Activated CD4-positive, alpha-beta T cell treated with anti-CD3 and anti-CD28 coated beads, Interleukin-2, amount 50 U/mL, for 48 hours (primary cell): Measurements from ENCODE around the gene WNK1.

Experiments
- DNase-seq, 2 experiments: peaks; one replicate each; pipeline ENCODE4 v3.0.0-alpha.2; 2020

WNK1 gene

DNA sequence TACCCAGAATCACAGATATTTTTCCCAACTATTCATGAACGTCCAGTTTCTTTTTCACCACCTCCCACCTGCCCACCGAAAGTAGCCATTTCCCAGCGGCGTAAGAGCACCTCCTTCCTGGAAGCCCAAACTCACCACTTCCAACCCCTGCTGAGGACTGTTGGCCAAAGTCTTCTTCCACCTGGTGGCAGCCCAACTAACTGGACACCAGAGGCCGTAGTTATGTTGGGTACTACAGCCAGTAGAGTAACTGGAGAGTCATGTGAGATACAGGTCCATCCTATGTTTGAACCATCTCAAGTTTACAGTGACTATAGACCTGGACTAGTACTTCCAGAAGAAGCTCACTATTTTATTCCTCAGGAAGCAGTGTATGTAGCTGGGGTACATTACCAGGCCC, 115.5 kb downstream of the WNK1 start:
- DNase-seq, result no peak

DNA sequence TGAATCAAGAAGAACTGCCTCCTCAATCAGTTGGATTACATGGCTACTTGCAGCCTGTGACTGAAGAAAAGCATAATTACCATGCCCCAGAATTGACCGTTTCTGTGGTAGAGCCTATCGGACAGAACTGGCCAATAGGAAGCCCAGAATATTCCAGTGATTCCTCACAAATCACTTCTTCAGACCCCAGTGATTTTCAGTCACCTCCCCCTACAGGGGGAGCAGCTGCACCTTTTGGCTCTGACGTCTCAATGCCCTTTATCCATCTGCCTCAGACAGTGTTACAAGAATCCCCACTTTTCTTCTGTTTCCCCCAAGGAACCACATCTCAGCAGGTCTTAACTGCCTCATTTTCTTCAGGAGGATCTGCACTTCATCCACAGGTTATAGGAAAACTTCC, 116.3 kb downstream of the WNK1 start:
- no peak for DNase-seq

DNA sequence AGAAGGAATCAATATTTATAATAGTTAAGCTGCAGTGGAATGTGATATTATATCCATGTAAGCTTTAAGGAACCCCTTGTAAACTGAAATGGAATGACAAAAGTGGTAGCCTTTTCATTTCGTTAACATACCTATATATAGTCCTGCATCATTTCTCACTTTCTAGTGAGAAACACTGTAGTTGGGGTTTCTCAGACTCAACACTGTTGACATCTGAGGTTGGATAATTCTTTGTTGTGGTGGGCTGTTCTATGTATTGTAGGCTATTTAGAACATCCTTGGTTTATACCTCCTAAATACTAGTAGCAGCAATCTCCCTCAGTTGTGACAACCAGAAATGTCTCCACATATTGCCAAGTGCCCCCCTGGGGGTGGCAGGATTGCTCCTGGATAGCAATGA, 118.0 kb downstream of the WNK1 start:
- DNase-seq, result no peak

DNA sequence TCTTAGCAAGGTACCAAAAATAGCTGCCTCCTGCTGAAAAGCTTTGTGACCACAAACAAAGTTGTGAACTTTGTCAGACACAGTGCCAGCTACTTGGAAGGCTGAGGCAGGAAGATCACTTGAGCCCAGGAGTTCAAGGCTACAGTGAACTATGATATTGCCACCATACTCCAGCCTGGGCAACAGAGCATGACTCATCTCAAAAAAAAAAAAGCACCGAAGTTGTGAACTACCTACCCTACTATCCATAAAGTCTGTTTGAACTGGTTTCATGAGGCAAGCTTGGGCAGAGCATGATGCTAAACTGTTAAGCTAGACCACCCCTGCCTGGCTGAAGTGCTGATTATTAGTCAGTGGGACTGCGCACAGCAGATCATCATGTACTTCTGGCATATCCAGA, 121.6 kb downstream of the WNK1 start:
- DNase-seq, result no peak

DNA sequence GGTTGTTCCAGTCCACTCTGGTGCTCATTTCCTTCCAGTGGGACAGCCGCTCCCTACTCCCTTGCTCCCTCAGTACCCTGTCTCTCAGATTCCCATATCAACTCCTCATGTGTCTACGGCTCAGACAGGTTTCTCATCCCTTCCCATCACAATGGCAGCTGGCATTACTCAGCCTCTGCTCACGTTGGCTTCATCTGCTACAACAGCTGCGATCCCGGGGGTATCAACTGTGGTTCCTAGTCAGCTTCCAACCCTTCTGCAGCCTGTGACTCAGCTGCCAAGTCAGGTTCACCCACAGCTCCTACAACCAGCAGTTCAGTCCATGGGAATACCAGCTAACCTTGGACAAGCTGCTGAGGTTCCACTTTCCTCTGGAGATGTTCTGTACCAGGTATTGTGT, 127.3 kb downstream of the WNK1 start:
- DNase-seq, result no peak

DNA sequence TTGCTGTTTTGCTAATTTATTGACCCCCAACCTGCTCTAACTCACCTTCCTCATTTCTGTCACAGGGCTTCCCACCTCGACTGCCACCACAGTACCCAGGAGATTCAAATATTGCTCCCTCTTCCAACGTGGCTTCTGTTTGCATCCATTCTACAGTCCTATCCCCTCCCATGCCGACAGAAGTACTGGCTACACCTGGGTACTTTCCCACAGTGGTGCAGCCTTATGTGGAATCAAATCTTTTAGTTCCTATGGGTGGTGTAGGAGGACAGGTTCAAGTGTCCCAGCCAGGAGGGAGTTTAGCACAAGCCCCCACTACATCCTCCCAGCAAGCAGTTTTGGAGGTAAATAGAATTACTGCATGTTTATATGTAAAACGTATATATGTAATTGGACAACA, 128.3 kb downstream of the WNK1 start:
- DNase-seq, result no peak

DNA sequence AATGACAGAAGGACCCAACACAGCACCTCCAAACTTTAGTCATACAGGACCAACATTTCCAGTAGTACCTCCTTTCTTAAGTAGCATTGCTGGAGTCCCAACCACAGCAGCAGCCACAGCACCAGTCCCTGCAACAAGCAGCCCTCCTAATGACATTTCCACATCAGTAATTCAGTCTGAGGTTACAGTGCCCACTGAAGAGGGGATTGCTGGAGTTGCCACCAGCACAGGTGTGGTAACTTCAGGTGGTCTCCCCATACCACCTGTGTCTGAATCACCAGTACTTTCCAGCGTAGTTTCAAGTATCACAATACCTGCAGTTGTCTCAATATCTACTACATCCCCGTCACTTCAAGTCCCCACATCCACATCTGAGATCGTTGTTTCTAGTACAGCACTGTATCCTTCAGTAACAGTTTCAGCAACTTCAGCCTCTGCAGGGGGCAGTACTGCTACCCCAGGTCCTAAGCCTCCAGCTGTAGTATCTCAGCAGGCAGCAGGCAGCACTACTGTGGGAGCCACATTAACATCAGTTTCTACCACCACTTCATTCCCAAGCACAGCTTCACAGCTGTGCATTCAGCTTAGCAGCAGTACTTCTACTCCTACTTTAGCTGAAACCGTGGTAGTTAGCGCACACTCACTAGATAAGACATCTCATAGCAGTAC, 132.5 kb downstream of the WNK1 start:
- no peak for DNase-seq

DNA sequence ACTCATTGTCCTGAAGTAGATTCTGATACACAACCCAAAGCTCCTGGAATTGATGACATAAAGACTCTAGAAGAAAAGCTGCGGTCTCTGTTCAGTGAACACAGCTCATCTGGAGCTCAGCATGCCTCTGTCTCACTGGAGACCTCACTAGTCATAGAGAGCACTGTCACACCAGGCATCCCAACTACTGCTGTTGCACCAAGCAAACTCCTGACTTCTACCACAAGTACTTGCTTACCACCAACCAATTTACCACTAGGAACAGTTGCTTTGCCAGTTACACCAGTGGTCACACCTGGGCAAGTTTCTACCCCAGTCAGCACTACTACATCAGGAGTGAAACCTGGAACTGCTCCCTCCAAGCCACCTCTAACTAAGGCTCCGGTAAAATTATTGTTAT, 133.3 kb downstream of the WNK1 start:
- DNase-seq, result no peak

DNA sequence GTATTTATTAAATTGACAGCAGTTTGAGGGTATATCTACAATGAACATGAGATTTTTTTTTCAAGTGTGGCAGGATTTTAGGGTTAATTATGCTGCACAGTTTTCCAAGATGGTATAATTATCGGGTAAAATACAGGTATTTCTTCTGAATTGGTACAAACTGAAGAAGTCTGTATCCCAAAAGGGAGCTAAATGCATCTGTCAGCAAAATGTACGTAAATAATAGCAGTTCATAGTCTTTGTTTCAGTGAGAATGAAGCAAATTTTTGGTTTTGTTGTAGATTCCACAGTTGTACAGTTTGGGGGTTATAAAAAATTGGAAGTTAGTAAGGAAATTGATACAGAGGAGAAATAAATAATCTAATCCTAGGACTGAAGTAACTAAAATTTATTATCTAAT, 133.8 kb downstream of the WNK1 start:
- no peak for DNase-seq

DNA sequence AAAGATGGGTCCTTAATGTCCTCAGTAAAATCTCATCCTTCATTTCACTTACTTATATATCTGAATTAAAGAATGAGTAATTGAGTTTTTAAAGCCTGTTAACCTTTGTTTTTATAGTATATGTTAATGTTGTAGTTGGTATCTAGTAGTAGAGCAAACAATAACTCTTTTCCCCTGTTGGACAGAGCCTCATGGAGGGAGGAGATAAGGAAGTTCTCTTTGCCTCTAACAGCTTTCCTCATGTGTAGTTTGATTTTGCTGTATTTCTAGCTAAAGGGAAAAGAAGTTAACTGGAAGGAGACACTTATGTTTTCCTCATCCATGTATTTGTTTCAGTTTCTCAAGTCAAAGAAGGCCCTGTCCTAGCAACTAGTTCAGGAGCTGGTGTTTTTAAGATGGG, 141.8 kb downstream of the WNK1 start:
- no peak for DNase-seq

DNA sequence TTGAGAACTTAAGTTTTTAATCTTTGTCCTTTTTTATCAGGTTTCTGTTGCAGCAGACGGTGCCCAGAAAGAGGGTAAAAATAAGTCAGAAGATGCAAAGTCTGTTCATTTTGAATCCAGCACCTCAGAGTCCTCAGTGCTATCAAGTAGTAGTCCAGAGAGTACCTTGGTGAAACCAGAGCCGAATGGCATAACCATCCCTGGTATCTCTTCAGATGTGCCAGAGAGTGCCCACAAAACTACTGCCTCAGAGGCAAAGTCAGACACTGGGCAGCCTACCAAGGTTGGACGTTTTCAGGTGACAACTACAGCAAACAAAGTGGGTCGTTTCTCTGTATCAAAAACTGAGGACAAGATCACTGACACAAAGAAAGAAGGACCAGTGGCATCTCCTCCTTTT, 143.7 kb downstream of the WNK1 start:
- DNase-seq, result no peak

DNA sequence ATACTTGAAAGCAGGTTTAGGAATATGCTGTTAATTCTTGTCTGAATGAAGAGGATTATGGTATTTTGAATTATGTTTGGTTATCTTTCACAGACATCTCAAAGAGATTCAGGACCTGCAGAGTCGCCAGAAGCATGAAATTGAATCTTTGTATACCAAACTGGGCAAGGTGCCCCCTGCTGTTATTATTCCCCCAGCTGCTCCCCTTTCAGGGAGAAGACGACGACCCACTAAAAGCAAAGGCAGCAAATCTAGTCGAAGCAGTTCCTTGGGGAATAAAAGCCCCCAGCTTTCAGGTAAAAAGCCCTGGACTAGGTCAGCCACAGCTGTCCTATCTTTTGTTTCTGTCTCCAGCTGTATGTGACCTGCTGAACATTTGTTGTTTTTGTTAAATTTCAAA, 145.0 kb downstream of the WNK1 start:
- no peak for DNase-seq

DNA sequence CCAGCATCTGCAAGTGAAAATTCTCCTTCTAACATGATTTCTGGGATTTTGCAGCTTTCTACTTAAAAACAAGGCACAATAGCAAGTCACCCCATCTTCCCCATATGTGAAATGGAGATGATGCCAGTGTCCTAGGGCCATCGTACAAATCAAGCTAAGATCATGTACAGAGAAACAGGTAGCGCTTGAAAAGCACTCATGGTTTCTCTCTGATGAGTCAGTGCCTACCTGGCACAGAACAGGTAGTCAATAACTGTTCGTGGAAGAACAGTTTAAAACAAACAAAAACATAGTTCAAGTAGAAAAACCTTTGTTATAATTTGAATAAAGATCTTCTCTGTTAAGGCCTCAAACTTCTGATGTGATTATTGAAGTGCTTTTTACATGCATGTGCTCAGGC, 150.2 kb downstream of the WNK1 start:
- DNase-seq, result no peak

DNA sequence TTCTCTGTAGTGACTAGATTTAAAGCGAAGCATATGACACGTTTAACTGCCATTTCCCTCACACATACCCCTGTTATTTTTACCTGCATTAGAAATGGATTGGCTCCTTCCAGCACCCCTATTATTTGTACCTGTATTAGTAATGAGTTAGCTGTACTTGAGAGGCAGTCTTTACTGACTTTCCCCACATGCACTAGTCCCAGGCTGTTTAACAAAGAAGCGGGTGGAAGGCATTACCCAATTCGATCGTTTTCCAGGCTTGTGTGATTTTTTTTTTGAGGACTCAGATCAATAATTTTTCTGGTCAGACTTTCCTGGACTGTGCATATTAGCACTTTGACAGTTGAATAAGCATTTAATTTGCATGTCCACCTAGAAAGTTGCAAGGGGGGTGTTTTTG, 150.7 kb downstream of the WNK1 start:
- no peak for DNase-seq

DNA sequence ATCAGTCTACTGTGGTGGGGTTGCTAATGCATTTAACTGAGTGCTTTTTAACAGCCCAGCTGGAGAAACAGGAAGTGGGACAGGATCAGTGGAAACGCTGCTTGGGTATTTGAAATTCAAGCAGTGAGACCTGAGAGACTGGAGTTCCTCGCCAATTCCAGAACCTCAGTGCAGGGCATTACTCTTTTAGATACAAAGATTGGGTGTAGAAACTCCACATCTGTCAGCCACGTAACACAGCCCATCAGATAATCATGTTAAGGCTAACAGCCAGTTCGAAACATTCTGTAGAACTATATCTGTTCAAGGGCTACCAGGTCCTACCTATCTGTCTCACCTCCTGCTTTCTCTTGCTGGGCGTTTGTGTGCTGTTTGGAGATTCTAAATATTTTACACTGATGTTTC, 151.6 kb downstream of the WNK1 start:
- no peak for DNase-seq

DNA sequence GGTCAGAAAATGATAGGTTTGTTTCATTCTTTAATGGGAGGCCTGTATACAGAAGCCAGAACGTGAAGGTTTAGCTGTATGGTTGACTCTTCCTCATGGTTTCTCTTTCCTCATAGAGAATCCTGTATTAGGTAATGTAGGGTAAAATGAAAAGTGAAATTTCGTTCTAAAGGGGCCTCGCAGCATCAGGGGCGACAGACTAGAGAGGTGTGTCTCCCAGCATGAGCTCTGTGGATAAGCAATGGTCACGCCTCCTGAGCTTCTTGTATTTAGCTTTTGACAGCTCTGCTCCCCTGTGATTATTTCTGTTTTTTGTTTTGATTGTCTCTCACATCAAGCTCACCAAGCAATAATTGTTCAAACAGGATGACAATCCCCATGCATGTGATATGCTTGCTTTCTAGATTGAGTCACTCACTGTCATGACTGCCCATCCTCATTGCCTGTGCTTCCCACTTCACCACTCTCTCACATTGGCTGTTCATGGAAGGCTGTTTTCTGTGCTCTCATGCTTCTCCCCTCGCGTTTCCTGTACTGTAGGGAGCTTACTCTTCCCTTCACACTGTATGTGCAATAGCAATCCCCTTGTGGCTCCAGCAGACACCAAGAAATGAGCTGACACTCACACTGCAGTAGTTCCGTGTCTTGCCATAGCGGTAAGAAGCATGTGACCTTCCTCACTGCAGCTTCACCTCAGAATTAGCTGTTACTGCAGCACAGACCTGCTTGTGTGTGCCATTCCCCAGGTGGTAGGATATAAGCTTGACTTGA, 153.1 kb downstream of the WNK1 start:
- no peak for DNase-seq

DNA sequence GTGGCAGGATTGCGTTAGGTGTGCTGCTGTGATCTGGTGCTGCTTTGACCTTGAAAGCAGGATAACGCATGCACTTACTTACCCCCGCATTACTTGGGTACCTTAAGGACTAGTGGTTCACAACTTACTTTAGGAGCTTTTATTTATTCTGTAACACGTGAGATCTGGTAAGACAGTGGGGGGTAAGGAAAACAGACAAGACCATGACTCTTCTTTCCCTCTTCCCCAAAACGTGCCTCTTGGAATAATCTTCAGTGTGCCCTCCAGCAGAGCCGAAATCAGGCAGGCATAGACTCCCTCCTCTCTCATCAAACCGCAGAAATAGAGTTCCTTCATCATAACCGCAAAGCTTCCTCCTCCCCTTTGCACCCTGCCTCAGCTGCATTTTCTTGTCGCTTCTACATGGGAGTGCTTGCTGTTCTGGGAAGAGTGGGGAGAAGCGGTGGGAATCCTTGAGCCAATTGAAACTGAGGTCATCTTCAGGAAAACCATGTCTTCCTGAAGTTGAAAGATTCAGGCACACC, 153.7 kb downstream of the WNK1 start:
- no peak for DNase-seq

DNA sequence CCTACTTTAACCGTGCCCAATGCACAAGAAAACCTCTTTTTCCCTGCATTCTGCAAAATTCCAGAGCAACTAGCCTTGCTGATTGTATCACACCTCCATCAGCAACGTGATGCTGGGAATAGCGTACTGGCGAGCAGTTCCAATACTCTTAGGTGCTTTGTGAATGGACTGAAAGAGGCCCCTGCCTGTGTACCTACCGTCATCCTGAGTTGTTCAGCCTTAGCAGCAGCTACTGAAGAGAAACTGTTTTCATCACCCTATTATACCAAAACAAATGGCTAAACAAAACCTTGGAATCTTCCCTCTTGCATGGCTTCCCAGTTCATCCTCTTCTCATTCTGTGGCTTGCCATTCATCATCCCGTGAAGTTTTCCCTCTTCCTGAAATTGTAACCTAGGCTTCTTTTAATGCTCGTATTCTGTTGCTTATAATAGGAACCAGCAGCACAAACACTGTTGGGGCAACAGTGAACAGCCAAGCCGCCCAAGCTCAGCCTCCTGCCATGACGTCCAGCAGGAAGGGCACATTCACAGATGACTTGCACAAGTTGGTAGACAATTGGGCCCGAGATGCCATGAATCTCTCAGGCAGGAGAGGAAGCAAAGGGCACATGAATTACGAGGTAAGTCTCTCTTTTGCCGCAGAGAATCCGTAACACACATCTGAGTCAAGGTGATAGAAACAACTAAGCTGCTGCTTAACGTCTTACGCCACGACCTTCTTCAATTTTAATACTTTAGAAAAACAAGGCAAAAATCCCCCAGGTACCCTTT, 155.2 kb downstream of the WNK1 start:
- DNase-seq, result no peak

DNA sequence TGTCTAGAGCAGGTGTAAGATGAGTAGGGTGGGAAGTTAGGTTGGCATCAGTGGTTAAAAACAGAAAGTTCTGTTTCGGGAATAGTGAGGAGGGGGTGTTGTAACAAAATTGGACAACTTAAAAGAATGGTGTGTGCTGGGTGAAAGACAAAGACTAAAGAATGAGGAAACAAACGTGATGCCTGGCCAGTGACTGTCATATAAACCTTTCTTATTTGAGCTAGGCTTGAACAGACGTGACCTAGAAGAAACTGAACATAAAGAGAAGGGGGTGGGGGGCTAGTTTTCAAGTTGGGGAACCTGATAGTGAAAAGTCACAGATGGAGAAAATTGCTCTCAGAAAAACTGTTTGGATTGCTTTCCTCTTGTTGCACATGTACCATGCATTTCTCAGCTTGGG, 157.5 kb downstream of the WNK1 start:
- no peak for DNase-seq

DNA sequence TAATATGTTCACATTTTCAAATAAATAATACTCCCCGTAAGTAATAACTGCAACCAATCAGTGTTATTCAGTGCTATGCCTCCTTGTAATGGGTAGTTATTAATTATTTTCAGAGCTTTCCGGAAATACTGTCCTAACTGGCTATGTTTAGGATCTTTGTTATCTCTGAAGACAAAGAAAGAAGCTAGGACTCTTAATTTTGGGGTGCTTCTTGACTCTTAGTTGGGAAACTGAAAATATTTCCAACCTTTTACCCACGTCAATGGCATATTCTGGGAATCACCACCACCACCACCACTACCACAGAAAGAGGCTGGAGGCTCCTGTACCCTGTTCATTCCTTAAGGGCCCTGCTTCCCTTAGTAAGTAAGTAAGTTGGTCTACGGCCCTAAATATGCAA, 158.0 kb downstream of the WNK1 start:
- no peak for DNase-seq

DNA sequence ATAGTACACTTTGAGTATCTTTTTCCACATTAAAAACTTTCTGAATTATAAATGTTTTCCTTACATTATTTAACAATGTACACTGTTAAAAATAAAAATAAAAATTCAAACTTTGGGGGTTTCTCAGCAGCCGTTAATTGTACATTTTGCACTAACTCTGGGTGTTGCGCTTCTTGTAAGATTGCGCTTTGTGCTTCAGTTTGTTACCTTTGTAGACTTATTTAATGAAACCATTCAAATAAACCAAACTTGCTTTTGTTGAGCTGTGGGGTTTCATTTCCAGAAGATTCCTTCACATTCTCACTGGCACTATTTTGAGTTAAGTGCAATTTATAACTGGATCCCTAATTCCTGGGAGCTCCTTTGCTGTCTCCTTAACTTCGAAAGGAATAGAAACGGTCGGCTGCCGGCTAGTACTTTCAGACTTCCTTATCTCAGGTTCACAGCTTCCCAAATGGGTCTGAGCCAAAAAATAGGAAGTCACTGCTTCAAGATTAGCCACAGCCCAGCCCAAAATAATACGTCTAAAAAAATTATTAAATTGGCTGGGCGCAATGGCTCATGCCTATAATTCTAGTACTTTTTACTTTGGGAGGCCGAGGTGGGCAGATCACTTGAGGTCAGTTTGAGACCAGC, 158.9 kb downstream of the WNK1 start:
- no peak for DNase-seq

DNA sequence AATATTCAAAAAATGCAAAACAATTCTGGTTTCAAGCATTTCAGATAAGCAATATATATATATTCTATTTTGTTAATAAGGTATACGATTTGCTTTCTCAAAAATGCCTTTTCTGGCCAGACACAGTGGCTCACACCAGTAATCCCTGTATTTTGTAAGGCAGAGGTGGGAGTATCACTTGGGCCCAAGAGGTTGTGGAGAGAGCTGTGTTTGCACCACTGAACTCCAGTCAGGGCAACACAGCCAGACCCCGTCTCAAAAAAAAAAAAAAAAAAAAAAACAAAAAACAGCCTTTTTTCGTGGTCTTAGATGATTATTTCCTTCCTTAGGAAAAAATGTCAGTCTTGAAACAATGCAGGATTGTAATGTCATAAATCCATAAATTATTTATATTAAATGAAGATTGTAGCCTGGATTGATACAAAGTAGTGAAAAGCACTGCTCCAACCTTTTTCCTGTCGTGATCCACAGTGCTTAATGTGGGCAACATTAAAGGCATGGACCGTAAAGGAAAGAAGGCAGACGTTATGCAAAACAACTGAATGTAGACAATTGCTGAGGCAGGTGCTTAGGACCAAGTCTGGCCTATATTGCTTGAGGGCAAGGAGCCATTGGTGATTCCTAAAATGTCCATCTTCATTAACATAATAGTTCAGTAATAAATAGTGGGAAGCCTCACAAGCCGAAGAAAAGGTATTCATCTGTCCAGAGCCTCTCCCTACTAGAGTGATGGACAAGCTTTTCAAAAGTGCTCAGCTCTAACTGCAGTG, 160.3 kb downstream of the WNK1 start:
- DNase-seq, result no peak
